GM18907 (cell line): ENCODE measurements around the gene GALNT6.
A peak's percentile ranks its signal among the peaks of the same experiment; 100 is the strongest.

Experiments used
- ATAC-seq: cut with Tn5 transposase; IDR thresholded peaks from one replicate; pipeline ENCODE4 v1.9.1; 2021; ENCODE audit warnings: mild to moderate bottlenecking, moderate library complexity; ENCODE audit not compliant: unreplicated experiment

GALNT6 gene

DNA sequence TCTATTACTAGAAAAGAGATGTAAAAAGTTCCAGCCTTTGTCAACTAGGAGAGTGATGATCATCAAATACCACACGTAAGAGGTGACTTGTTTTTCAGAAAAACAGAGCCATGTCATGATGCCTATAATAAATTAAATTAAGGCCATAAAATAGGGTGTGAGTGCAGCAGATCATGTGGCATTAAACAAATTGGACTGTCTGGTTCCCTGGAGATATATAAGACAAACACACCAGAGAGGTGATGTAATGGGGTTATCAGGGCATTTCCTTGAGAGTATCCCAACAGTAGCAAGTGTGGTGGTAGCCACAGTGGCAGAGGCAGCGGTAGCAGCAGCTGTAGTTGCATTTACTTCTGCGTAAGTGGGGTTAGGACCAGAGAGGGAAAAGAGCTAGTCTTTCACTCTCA, 14.6 kb upstream of the GALNT6 start:
- no peak for ATAC-seq

DNA sequence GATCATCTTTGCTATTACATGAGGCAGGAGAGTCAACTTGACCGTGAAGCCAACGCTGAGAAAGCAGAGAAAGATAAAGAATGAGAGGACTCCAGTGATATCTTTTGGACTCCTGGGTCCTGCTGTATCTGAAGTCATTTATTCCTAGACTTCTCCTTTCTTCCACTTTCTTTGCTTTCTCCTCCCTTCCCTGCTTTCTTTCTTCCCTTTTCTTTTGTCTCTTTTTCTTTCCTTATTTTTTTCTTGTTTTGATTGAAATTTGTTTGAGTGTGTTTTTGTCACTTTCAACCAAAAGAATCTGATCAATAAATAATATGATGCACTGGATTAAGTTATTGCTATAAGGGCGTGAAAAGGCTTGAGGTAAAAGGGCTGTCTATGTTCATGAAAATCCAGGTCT, 13.4 kb upstream of the GALNT6 start:
- ATAC-seq, result no peak

DNA sequence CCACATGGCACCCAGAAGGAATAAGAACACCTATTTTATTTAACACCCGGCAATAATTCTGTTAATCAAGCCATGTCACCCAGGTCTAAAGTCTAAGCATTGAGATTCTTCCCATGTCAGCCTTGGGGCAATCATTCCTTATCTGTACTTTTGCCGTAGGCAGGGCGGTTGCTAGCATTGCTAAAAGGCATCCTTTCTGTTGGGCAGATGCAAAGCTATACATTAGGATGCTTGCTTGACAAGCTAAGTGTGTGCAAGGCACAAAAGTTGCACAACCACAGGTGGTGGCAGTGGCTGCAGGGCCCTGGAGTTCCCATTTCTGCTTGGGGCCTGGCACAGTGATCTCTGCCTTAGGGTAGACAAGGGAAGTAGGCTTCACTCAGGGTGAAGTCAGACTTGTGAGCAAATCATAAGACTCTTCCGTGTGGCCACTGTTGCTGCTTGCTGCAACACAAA, 12.5 kb upstream of the GALNT6 start:
- no peak for ATAC-seq

DNA sequence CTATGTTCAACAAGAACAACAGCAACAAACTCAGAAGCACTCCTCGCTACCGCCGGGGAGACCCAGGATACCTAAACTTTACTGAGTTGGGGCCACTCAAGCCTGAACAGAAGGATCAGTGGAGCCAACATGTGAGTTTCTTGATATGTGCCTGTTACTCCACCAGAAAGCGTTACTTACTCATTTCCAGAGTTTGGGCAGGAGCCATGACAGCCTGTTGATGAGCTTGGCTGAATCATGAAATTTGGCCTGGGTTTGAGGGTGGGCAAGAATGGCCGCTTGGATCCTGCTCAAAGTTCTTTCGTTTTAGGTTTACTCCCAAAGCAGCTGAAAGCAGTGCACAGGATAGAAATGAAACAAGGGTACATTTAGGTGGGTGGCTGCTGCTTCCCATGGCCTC, 12.0 kb upstream of the GALNT6 start:
- no peak for ATAC-seq

DNA sequence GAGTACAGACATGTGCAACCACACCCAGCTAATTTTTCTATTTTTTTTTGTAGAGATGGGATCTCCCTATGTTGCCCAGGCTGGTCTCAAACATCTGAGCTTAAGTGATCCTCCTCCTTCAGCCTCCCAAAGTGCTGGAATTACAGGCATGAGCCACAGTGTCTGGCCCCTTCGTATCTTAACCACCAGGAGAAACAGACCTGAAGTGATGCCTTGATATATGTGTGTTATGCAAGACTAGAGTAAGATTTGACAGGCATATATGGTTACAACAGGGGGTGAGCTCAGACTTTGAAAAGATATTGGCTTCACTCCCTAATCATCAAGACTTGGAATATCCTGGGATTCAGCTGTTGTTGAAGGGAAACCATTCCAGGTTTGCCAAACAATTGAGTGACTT, 10.7 kb upstream of the GALNT6 start:
- ATAC-seq, result no peak

DNA sequence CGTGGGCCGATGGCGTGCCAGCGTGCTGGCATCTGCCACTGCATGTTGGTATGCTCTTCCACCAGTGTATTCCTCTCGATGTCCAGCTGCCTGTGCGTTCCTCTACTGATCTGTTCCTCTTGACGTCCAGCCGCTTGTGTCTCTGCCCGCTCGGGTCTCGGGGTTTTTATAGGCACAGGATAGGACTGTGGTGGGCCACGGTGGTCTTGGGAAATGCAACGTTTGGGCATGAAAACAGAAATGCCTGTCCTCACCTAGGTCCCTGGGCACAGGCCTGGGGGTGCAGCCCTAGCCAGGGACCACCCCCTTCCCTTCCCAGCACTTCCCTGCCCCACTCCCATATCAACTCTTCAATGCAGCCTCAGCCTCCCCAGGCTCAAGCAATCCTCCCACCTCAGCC, 10.3 kb upstream of the GALNT6 start:
- no peak for ATAC-seq

DNA sequence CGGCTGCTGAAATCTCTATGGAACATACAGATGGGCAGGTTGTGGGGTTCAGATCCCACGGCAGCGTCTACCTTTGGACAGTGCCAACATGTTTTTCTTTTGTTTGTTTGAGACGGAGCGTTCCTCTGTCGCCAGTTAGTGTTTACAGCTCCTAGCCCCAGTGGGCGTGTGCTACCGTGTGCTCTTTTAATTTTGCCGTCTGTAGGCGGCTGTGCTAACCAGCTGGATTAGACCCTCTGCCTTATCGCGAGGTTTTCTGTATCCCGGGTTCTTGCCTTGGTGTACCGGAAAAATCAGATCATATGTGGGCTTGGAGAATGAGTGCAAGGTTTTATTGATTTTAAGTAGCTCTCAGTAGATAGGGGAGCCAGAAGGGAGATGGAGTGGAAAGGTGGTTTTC, 9.8 kb upstream of the GALNT6 start:
- ATAC-seq, result no peak

DNA sequence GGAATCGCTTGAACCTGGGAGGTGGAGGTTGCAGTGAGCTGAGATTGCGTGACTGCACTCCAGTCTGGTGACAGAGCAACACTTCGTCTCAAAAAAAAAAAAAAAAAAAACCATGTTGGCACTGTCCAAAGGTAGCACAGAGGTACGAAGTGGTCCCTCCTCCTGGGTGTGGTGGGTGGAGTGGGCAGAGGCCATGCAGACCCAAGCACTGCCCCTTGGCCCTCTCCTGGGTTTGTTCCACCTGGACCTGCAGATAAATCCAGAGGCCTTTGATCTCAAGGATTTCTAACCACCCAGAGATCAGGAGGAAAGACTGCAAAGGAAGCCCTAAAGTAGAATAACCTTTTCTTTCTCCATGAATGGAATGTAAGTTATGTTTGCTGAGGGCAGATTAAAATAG, 8.7 kb upstream of the GALNT6 start:
- no peak for ATAC-seq

DNA sequence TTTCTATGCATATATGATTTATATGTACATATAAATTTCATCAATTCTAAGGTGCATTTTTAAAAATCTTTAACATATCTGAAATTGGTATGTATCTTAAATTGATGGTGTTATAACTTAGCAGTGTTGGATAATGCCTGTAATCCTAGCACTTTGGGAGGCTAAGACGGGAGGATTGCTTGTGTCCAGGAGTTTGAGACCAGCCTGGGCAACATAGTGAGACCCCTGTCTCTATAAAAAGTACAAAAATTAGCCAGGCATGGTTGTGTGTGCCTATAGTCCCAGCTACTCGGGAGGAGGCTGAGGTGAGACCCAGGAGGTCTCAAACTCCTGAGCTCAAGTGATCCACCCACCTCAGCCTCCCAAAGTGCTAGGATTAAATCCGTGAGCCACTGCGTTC, 6.5 kb upstream of the GALNT6 start:
- no peak for ATAC-seq

DNA sequence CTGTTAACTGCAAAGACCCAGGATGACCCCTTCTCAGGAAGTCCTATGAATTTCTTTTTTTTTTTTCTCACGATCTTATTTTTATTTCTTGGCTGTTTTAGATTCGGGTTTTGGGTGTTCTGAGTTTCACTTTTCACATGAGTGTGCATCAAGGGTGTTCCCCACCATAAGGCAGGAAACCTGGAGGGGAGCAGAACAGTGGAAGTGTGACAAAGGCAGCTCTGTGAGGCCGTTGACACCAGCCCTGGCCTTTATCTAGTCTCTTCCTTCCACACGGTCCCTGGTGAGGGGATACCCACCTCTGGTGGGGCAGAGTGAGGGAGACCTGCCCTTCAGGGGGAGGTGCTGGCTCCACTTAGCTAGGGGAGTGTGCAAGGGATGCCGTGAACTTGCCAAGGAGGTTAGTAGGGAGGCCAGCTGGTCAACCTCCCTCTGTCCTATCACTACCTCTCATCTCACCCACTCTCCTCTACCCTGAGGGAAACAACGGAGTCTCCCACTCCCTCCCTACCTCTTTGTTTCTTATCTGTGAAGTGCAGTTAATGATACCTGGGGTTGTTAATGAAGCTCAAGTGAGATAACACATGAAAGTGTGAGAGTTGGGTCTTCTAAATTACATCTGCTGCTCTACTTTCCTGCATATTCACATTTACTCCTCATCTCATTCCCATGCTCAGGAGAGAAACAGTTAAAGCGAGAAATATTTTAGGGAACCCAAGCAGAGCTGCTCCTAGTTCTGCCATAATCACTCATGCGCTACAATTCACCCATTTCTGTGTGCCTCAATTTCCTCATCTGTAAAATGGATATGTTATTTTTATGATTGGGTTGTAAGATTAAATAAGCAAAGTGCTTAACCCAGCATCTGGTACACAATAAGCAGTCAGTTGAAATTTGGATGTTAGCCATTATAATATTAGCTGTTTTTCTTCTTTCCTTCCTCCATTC, 4.4 kb upstream of the GALNT6 start:
- peak; percentile 47 for ATAC-seq

DNA sequence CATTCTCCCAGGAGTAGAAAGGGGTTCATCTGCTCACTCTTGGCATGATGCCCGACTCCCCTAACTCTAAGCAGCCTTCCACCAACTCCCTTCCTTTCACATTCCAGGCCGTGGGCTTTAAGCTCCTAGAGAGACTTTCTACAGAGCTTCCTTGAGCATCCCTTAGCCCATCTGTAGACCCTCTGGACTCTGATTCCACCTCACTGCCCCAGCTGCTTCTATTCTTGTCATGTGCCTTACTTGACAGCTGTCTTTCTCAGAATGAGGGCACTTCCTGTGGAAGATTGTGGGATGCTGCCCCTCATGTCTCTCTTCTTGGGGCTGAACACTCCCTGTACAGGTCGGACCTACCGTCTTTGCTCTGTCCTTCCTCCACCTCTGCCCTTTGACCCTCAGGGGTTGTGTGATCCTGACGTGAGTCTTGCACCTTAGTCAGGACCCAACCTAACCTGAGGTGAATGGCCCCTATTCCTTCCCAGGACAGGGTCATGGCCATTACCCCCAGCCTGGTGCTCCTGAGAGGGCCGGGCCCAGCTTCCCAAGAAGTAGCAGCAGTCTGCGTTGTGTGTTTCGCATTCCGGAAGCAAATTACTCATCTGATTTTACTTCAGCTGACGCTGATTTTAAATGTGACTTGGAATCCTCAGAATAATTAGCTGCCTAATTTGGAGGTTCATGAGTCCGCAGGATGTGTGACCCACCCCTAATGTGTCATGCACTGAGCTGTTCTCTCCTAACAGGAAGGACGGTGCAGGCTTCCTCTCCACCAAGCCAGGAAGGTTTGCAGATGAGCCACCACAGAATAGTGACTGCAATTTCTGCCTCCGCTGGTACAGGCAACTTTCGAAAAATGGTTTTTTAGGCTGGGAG, 2.7 kb upstream of the GALNT6 start:
- ATAC-seq, result no peak

DNA sequence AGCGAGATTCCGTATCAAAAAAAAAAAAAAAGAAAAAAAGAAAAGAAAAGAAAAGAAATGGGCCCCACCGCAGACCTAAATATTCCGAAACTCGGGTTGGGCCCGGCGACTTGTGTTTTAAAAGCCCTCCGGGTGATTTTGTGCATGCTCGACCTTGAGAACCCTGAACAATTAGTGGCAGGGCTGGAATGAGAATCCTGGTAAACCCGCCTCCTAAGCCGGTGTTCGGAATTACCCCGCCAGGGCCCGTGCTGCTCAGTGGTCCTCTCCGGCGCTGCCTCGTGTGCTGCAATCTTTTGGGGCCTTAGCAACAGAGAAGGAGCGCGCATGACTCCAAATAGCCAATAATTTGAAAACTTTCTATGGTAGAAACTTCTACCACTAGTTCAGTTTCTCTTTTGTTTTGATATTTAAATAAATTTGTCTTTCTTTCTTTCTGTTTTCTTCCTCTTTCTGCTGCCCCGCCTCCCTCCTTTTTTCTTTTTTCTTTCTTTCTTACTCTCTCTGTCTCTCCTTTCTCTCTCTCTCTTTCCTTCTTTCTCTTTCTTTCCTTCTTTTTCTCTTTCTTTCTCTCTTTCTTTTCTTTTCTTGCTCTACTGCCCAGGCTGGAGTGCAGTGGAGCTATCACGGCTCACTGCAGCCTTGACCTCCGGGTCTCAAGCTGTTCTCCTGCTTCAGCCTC, 1.5 kb upstream of the GALNT6 start:
- ATAC-seq, result peak; percentile 32

DNA sequence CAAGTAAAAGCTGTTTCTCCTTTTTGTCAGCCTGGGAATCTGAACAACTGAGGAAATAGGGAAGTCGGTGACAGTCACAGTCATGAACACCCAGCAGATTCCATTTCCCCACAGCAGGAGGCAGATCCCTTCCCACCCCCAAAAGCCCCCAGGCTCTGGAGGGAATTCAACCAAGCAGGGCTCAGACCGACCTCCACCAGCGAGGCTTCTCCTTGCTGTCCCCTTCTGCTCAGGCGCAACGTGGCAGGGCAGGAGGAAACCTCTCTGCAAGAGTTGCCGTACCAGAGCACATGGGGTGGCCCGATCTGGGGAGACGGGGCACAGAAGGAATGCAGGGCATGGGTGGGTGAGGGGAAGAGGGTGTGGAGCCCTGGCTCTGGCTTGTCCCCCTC, 319 bp downstream of the GALNT6 start:
- no peak for ATAC-seq

DNA sequence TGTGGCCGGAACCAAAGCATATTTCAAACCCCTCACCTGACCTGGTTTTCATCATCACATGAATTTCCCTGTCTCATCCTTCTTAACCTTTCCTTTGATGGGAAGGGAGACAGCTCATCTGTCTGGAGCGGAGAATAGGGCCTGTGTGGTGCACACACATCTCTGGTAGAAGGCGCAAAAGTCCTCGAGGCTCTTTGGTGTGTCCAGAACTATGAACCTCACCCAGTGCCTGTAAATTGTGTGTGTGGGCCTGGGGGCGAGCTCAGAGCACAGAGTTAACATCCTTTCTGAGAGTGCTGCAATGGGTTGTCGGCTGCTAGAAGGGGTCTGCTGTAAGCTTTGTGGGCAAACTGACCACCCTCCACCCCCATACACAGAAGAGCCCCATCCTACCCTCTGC, 749 bp downstream of the GALNT6 start:
- ATAC-seq, result no peak

DNA sequence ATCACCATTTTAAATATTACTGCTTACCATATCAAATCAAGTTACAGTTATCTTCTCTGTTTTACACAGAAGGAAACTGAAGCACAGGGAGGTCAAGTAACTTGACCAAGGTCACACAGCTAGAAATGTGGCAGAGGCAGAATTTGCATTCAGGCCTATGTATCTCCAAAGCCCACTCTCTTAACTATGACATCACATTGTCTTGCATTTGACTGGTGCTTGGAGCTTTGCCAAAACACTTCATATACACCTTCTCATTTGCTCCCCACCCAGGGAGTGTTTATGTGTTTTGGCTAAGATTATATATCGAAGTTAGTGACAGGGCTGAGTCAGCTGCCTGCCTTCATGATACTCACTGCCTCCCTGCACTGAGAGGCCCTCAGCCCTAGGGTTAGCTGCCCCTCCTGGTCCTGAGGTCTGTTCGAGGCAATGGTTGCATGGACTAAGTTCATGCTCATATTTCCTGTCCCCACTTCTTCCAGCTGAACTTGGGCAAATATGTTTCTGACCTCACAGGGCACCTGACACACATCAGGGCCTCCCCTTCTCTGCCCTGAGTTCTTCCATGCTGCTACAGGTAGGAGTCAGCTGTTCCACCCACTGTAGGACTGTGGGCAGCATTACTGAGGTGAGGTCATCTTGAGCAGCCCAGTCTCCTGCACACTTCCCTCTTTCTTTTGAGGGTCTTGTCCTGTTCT, 1.8 kb downstream of the GALNT6 start:
- ATAC-seq, result no peak

DNA sequence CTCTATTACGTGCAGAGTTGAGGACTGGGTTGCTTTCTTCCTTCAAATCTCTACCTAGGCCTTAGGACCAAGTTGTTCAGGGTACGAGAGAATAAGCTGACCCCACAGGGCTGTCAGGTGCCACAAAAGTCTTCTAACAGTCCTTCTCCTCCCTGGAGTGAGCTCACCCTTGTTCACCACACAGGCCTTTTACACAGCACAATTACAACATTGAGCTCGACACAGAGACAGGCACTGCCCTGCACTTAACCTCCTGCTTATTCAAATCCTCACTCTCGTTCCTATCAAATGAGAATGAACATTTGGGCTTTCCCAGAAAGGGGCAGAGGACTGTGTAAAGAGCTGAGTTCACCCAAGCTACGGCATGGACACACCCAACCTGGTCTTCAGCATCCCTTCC, 2.4 kb downstream of the GALNT6 start:
- no peak for ATAC-seq

DNA sequence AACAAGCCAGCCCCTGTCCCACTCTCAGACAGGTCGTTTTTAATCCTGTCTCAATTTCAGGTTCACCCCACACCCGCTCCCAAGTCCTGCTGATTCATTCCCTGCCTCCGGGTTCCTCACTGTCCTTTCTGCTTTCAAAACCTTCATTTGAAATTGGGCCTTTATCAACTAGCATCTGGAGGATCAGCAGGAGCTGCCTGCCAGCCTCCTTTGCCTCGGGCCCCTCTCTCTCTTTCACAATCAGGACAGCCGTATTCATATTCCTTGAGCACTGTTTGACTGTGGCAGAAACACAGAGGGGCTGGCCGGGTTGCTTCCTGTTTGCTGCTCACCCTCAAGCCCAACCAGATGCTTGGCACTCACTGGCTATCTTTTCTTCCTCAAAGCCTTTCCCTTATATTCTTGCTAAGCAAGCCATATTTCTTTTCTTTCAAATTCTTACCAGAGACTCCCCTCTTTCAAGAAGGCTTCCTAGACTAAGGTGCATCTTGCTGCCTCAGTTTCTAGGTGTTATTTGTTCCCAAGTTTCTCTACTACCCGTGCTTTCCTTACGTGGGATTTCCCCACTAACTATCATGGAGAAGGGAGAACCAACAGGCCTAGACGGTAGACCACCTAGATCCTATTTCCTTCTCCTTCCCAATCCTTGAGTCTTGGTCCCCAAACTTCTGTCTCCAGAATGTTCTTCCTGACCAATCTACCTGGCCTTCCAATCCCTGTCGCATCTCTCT, 3.0 kb downstream of the GALNT6 start:
- no peak for ATAC-seq

DNA sequence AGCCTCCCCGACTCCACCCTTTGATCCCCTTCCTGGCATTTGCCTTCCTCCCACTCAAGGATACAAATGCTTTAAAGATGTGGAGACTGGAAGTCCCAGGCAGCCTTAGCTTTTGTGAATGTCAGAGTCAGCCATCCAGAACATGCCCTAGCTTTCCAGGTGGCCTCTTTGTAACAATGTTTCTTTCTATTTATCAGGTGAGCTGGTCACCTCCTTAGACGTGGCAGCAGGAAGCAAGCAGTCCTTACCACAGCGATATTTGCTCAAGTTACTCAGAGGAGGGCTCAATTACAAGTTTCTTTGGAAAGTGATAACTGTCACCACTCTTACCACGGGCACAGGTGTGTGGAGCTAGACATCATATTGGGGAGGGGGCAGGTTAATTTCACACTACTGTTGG, 4.9 kb downstream of the GALNT6 start:
- ATAC-seq, result no peak

DNA sequence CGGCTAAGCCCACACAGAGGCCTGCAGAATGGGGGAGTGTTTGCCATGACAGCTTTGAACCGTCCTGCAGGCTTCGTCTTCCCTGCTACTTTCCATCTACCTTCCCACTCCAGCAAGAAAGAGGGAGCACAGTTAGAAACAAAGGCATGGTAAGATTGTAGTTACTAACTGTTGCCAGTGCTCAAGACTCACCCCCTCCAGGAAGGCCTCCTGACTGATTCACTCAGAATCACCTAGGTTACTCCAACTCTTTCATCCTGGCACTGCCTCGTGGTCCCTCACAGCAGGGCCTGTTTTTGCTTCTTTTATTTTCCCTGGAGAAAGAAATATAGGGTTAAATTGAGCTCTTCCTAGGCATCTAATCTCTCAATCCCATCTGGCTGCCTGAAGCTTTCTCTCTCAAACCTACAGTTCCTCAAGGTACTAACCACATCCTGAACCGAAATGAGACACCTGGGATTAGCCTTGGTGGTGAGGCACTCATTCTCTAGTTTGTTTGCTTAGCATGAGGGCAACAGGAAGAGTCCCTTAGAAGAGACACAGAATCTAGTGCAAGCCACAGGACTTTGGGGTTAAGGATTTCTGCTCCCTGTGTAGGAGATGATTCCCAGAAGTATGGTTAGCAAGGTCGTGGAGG, 7.8 kb downstream of the GALNT6 start:
- no peak for ATAC-seq

DNA sequence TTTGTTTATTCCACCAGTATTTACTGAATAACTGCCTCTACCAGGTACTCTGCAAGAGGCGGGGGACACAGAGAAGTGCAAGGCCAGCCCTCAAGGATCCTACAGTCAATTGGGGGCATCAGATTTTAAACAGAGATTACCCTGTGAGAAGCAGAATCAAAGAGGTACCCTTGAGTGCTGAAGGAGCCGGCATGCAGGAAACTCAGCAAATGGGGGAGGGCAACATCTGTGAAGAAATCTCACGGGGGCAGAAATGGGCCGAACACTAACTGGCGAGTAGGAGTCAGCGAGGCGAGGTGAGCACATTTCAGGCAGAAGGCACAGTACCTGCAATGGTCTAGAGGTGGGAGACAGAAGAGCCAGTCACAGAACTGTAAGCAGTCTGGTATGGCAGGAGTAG, 9.0 kb downstream of the GALNT6 start:
- no peak for ATAC-seq
